Liver (tissue), 9 donors: ENCODE measurements around the gene STX2. TPM values are rescaled to one million over a fixed set of nuclear protein-coding genes. Genes with fewer than 3 reads are reported as not detected.

Source experiments
- DNase-seq: peaks from one replicate; pipeline ENCODE4 v3.0.0-alpha.2; 2017; ENCODE audit warnings: low spot score
- H3K27ac ChIP-seq, 2 donors: one replicate each; pipeline ENCODE4 v1.7.0; 2013; ENCODE audit warnings: inconsistent platforms in 2 of 2, low read length in 2 of 2, control low read depth in 1 of 2, low read depth in 1 of 2, mild to moderate bottlenecking in 1 of 2
- H3K27me3 ChIP-seq, 4 donors: one replicate each; pipeline versions ENCODE4 v1.6.1 to v1.7.0; 2013; ENCODE audit warnings: low read length in 3 of 4, inconsistent platforms in 1 of 4, mild to moderate bottlenecking in 1 of 4, moderate library complexity in 1 of 4; ENCODE audit not compliant: control insufficient read depth in 4 of 4, insufficient read depth in 4 of 4
- H3K36me3 ChIP-seq, 4 donors: one replicate each; pipeline versions ENCODE4 v1.6.1 to v1.7.0; 2013; ENCODE audit warnings: low read length in 3 of 4, mild to moderate bottlenecking in 3 of 4, low read depth in 1 of 4, moderate library complexity in 1 of 4; ENCODE audit not compliant: control insufficient read depth in 4 of 4, insufficient read depth in 3 of 4
- H3K4me1 ChIP-seq, 4 donors: one replicate each; pipeline versions ENCODE4 v1.6.1 to v1.7.0; 2013; ENCODE audit warnings: low read length in 3 of 4, mild to moderate bottlenecking in 3 of 4, moderate library complexity in 1 of 4; ENCODE audit not compliant: control insufficient read depth in 4 of 4, insufficient read depth in 4 of 4
- H3K4me3 ChIP-seq, 3 donors: one replicate each; pipeline versions ENCODE4 v1.6.1 to v1.7.0; 2013; ENCODE audit warnings: low read length in 3 of 3, control low read depth in 1 of 3, low read depth in 1 of 3, mild to moderate bottlenecking in 1 of 3
- H3K9ac ChIP-seq, 2 donors: one replicate each; pipeline ENCODE4 v1.7.0; 2013; ENCODE audit warnings: low read length in 2 of 2, mild to moderate bottlenecking in 2 of 2, moderate library complexity in 2 of 2, control low read depth in 1 of 2, low read depth in 1 of 2
- H3K9me3 ChIP-seq, 4 donors: one replicate each; pipeline versions ENCODE4 v1.6.1 to v1.7.0; 2013; ENCODE audit warnings: low read length in 3 of 4; ENCODE audit not compliant: control insufficient read depth in 4 of 4
- EGR1 ChIP-seq, 2 donors: IDR thresholded peaks; 2 replicates each; pipeline ENCODE4 v1.6.1; 2016 to 2018; ENCODE audit warnings: antibody characterized with exemption in 2 of 2, low read depth in 2 of 2
- FOXA1 ChIP-seq: IDR thresholded peaks from 2 replicates; pipeline ENCODE4 v1.6.1; 2016; ENCODE audit warnings: antibody characterized with exemption
- FOXA2 ChIP-seq: IDR thresholded peaks from 2 replicates; pipeline ENCODE4 v1.6.1; 2016; ENCODE audit warnings: antibody characterized with exemption
- GABPA ChIP-seq, 2 donors: IDR thresholded peaks in 1 of 2; conservative IDR thresholded peaks in 1 of 2; 2 replicates each; pipeline ENCODE4 v1.6.1; 2016; ENCODE audit warnings: antibody characterized with exemption in 2 of 2, mild to moderate bottlenecking in 1 of 2, moderate library complexity in 1 of 2
- HNF4A ChIP-seq, 2 donors: conservative IDR thresholded peaks; 2 replicates each; pipeline ENCODE4 v1.6.1; 2016; ENCODE audit warnings: antibody characterized with exemption in 2 of 2, mild to moderate bottlenecking in 2 of 2
- HNF4G ChIP-seq: IDR thresholded peaks from 2 replicates; pipeline ENCODE4 v1.6.1; 2016; ENCODE audit warnings: antibody characterized with exemption
- JUND ChIP-seq, 2 donors: IDR thresholded peaks; 2 replicates each; pipeline ENCODE4 v1.6.1; 2016; ENCODE audit warnings: antibody characterized with exemption in 2 of 2
- NR2F2 ChIP-seq: IDR thresholded peaks from 2 replicates; pipeline ENCODE4 v1.6.1; 2016; ENCODE audit warnings: antibody characterized with exemption
- RAD21 ChIP-seq, 2 donors: IDR thresholded peaks; 2 replicates each; pipeline ENCODE4 v1.6.1; 2016; ENCODE audit warnings: antibody characterized with exemption in 2 of 2, mild to moderate bottlenecking in 2 of 2
- RXRA ChIP-seq, 2 donors: IDR thresholded peaks; 2 replicates each; pipeline ENCODE4 v1.6.1; 2017 to 2018; ENCODE audit warnings: antibody characterized with exemption in 2 of 2, mild to moderate bottlenecking in 1 of 2
- SP1 ChIP-seq: IDR thresholded peaks from 2 replicates; pipeline ENCODE4 v1.6.1; 2018; ENCODE audit warnings: antibody characterized with exemption, mild to moderate bottlenecking
- TAF1 ChIP-seq: conservative IDR thresholded peaks from 2 replicates; pipeline ENCODE4 v1.6.1; 2016; ENCODE audit warnings: antibody characterized with exemption, mild to moderate bottlenecking
- YY1 ChIP-seq: IDR thresholded peaks from 2 replicates; pipeline ENCODE4 v1.6.1; 2016; ENCODE audit warnings: antibody characterized with exemption, mild to moderate bottlenecking
- ZBTB33 ChIP-seq: IDR thresholded peaks from 2 replicates; pipeline ENCODE4 v1.6.1; 2016; ENCODE audit warnings: antibody characterized with exemption
- WGBS: extraction: QIAGEN DNeasy Blood & Tissue Kit; methylation state at CpG from one replicate; pipeline ENCODE4 v1.1.7; 2013; 5-methylcytosine and 5-hydroxymethylcytosine counted together
- polyA plus RNA-seq, 2 donors: library from polyadenylated mRNA; stranded (reverse) in 1 of 2; unstranded in 1 of 2; fragments of 200-250 nt in 1 of 2; fragments of >200 nt in 1 of 2; fragmentation: Nextera tagmentation in 1 of 2; extraction: Ambion mirVana in 1 of 2; gene quantifications; one replicate each; pipeline versions ENCODE4 v1.2.1 to v1.2.3, GENCODE V29; 2013 to 2015
- total RNA-seq, 2 donors: library from RNA; depleted of rRNA; stranded (reverse); fragments of >200 nt; gene quantifications; one replicate each; pipeline ENCODE4 v1.2.3, GENCODE V29; 2014
- TF ChIP-seq, protein P1 (sequence below): IDR thresholded peaks from 2 replicates; pipeline ENCODE4 v1.6.1; 2016; ENCODE audit warnings: antibody characterized with exemption, mild to moderate bottlenecking
- TF ChIP-seq, protein P2 (sequence below): IDR thresholded peaks from 2 replicates; pipeline ENCODE4 v1.6.1; 2016; ENCODE audit warnings: antibody characterized with exemption
- TF ChIP-seq, protein P3 (sequence below): IDR thresholded peaks from 2 replicates; pipeline ENCODE4 v1.6.1; 2016; ENCODE audit warnings: antibody characterized with exemption
- TF ChIP-seq, protein P4 (sequence below): fragments of 150-350 bp; IDR thresholded peaks from 2 replicates; pipeline ENCODE4 v1.5.1; 2017; ENCODE audit warnings: improper control_type of control experiment, low read depth, low read length; ENCODE audit not compliant: missing input control
- donor health status: healthy.
- donor health status: healthy.
- donor health status: healthy.
- donor health status: healthy.
- donor health status: healthy.

STX2 gene
- total and polyA plus RNA-seq, 4 donors: 4.7 to 13.8 (median 8.9) TPM

DNA sequence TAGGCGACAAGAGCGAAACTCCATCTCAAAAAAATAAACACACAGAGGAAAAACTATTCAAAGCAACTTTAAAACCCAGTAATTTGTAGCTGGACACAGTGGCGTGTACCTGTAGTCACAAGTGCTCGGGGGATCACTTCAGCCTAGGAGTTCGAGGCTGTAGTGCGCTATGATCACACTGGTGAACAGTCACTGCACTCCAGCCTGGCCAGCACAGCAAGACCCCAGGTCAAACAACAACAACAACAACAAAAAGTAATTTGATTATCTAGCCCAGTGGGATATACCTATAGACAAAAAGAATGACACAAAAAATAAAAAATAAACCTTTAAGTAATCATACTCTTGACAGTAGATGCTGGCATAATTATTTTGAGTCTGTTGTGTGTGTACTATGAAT lies 29.3 kb downstream of the STX2 start:
- Histone ChIP-seq H3K4me3 (no peak overlapping the region), H3K9me3 (peaks cover 0 to 3% (median under 1%) of the 10 kb centered on the region in 4 donors), H3K4me1 (no peaks in the 10 kb centered on the region), H3K27ac (no peak overlapping the region), H3K36me3 (peaks cover 2 to 26% (median 19%) of the 10 kb centered on the region in 4 donors), H3K9ac (no peak overlapping the region), H3K27me3 (no peaks in the 10 kb centered on the region)
- no peak for TF ChIP-seq HNF4G
- TF ChIP-seq, protein P1, sequence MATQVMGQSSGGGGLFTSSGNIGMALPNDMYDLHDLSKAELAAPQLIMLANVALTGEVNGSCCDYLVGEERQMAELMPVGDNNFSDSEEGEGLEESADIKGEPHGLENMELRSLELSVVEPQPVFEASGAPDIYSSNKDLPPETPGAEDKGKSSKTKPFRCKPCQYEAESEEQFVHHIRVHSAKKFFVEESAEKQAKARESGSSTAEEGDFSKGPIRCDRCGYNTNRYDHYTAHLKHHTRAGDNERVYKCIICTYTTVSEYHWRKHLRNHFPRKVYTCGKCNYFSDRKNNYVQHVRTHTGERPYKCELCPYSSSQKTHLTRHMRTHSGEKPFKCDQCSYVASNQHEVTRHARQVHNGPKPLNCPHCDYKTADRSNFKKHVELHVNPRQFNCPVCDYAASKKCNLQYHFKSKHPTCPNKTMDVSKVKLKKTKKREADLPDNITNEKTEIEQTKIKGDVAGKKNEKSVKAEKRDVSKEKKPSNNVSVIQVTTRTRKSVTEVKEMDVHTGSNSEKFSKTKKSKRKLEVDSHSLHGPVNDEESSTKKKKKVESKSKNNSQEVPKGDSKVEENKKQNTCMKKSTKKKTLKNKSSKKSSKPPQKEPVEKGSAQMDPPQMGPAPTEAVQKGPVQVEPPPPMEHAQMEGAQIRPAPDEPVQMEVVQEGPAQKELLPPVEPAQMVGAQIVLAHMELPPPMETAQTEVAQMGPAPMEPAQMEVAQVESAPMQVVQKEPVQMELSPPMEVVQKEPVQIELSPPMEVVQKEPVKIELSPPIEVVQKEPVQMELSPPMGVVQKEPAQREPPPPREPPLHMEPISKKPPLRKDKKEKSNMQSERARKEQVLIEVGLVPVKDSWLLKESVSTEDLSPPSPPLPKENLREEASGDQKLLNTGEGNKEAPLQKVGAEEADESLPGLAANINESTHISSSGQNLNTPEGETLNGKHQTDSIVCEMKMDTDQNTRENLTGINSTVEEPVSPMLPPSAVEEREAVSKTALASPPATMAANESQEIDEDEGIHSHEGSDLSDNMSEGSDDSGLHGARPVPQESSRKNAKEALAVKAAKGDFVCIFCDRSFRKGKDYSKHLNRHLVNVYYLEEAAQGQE: no peak
- TF ChIP-seq FOXA1: no peak
- no peak for TF ChIP-seq SP1
- TF ChIP-seq GABPA (IDR thresholded peaks at IDR 0.05 in 1 of 2, conservative IDR thresholded peaks at IDR 0.05 in 1 of 2): no peak
- no peak for TF ChIP-seq HNF4A (conservative IDR thresholded peaks at IDR 0.05)
- no peak for TF ChIP-seq ZBTB33
- no peak for TF ChIP-seq YY1
- TF ChIP-seq, protein P2, sequence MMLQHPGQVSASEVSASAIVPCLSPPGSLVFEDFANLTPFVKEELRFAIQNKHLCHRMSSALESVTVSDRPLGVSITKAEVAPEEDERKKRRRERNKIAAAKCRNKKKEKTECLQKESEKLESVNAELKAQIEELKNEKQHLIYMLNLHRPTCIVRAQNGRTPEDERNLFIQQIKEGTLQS: no peak
- no peak for TF ChIP-seq RXRA (IDR thresholded peaks at IDR 0.05)
- no peak for TF ChIP-seq NR2F2
- TF ChIP-seq, protein P3, sequence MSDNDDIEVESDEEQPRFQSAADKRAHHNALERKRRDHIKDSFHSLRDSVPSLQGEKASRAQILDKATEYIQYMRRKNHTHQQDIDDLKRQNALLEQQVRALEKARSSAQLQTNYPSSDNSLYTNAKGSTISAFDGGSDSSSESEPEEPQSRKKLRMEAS: no peak
- TF ChIP-seq FOXA2: no peak
- TF ChIP-seq JUND (IDR thresholded peaks at IDR 0.05): no peak
- no peak for TF ChIP-seq TAF1
- no peak for TF ChIP-seq EGR1 (IDR thresholded peaks at IDR 0.05; ENCODE audit: low read depth in 2 of 2)
- TF ChIP-seq, protein P4, sequence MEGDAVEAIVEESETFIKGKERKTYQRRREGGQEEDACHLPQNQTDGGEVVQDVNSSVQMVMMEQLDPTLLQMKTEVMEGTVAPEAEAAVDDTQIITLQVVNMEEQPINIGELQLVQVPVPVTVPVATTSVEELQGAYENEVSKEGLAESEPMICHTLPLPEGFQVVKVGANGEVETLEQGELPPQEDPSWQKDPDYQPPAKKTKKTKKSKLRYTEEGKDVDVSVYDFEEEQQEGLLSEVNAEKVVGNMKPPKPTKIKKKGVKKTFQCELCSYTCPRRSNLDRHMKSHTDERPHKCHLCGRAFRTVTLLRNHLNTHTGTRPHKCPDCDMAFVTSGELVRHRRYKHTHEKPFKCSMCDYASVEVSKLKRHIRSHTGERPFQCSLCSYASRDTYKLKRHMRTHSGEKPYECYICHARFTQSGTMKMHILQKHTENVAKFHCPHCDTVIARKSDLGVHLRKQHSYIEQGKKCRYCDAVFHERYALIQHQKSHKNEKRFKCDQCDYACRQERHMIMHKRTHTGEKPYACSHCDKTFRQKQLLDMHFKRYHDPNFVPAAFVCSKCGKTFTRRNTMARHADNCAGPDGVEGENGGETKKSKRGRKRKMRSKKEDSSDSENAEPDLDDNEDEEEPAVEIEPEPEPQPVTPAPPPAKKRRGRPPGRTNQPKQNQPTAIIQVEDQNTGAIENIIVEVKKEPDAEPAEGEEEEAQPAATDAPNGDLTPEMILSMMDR: no peak
- no peak for TF ChIP-seq RAD21 (IDR thresholded peaks at IDR 0.05)
- no peak for DNase-seq
- 84% methylated on average over 6 of the region's 6 CpGs for WGBS
